Pulmonary artery endothelial cell (primary cell): ENCODE measurements around the gene BCR. TPM values are rescaled to one million over a fixed set of nuclear protein-coding genes. Genes with fewer than 3 reads are reported as not detected.

ENCODE experiments used
- DNase-seq: peaks from one replicate; pipeline ENCODE4 v3.0.0-alpha.2; 2011; ENCODE audit warnings: low read depth, low spot score
- total RNA-seq: library from RNA; depleted of rRNA; stranded (reverse); fragments of >200 nt; gene quantifications from 2 replicates; pipeline ENCODE4 v1.2.3, GENCODE V29; 2014

BCR gene
- total RNA-seq, 1 donor from 2014 or later: 131 TPM

- DNase-seq: no peak
These were observed 15.9 kb downstream of the BCR start for GRCh38 chr22:23196165-23196564.

- no peak for DNase-seq
These were observed 17.5 kb downstream of the BCR start for GRCh38 chr22:23197836-23198235.

- DNase-seq: no peak
These were observed 18.9 kb downstream of the BCR start for GRCh38 chr22:23199159-23199558.

- no peak for DNase-seq
These were observed 20.6 kb downstream of the BCR start for GRCh38 chr22:23200898-23201297.

- DNase-seq: no peak
These were observed 22.6 kb downstream of the BCR start for GRCh38 chr22:23202812-23203451.

GRCh38 chr22:23203452-23204124 is 23.3 kb downstream of the BCR start:
- no peak for DNase-seq

- DNase-seq: no peak
These were observed 23.8 kb downstream of the BCR start for GRCh38 chr22:23204125-23204488.

GRCh38 chr22:23204541-23205157 is 24.3 kb downstream of the BCR start:
- no peak for DNase-seq

GRCh38 chr22:23205339-23206049 is 25.2 kb downstream of the BCR start:
- no peak for DNase-seq

GRCh38 chr22:23206915-23207314 is 26.6 kb downstream of the BCR start:
- DNase-seq: no peak

- no peak for DNase-seq
These were observed 27.6 kb downstream of the BCR start for GRCh38 chr22:23207729-23208393.

GRCh38 chr22:23210428-23211170 is 30.3 kb downstream of the BCR start:
- DNase-seq: no peak

GRCh38 chr22:23211622-23212021 is 31.3 kb downstream of the BCR start:
- no peak for DNase-seq

- no peak for DNase-seq
These were observed 32.0 kb downstream of the BCR start for GRCh38 chr22:23212061-23213021.

GRCh38 chr22:23213022-23213555 is 32.8 kb downstream of the BCR start:
- no peak for DNase-seq

- DNase-seq: peak; percentile 73
These were observed 33.4 kb downstream of the BCR start for GRCh38 chr22:23213581-23214334.

- DNase-seq: no peak
These were observed 34.1 kb downstream of the BCR start for GRCh38 chr22:23214398-23214797.

- DNase-seq: peak; percentile 92
These were observed 35.3 kb downstream of the BCR start for GRCh38 chr22:23215294-23216241.
